ENCODE measurements around the gene IGF2R. TPM values are rescaled to one million over a fixed set of nuclear protein-coding genes. Genes with fewer than 3 reads are reported as not detected.

The IGF2R gene
- total and polyA plus RNA-seq, 2 of the 13 experiments (the other 11 are each of a cell fraction or from before 2014, with no cell fraction given), result 38.3 to 70.0 TPM

DNA sequence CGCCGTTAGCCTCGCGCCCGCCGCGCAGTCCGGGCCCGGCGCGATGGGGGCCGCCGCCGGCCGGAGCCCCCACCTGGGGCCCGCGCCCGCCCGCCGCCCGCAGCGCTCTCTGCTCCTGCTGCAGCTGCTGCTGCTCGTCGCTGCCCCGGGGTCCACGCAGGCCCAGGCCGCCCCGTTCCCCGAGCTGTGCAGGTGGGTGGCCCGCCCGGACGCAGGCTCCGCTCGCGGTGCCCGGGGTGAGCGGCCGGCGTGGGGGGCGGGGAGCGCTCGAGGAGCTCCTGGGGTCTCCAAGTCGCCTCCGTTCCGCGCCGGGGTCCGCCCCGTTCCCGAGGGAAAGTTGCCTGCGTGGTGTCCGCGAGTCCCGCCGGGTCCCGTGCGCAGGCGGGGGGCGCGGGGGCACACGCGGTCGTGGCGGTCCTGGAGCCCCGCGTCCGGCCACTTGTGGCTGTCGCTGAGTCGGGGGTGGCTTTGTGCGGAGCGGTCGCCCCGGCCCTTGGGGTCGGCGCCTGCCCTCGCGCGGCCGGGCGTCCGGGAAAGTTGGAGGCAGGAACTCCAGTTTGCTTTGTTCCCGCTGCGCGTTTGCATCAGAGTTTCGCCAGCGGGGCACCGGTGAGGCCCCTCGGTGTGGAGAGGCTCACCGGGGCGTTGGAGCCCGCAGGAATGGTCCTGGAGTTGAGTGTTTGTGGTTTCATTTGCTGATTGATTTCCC lies 476 bp downstream of the IGF2R start (continued):
- TF ChIP-seq, protein P1, sequence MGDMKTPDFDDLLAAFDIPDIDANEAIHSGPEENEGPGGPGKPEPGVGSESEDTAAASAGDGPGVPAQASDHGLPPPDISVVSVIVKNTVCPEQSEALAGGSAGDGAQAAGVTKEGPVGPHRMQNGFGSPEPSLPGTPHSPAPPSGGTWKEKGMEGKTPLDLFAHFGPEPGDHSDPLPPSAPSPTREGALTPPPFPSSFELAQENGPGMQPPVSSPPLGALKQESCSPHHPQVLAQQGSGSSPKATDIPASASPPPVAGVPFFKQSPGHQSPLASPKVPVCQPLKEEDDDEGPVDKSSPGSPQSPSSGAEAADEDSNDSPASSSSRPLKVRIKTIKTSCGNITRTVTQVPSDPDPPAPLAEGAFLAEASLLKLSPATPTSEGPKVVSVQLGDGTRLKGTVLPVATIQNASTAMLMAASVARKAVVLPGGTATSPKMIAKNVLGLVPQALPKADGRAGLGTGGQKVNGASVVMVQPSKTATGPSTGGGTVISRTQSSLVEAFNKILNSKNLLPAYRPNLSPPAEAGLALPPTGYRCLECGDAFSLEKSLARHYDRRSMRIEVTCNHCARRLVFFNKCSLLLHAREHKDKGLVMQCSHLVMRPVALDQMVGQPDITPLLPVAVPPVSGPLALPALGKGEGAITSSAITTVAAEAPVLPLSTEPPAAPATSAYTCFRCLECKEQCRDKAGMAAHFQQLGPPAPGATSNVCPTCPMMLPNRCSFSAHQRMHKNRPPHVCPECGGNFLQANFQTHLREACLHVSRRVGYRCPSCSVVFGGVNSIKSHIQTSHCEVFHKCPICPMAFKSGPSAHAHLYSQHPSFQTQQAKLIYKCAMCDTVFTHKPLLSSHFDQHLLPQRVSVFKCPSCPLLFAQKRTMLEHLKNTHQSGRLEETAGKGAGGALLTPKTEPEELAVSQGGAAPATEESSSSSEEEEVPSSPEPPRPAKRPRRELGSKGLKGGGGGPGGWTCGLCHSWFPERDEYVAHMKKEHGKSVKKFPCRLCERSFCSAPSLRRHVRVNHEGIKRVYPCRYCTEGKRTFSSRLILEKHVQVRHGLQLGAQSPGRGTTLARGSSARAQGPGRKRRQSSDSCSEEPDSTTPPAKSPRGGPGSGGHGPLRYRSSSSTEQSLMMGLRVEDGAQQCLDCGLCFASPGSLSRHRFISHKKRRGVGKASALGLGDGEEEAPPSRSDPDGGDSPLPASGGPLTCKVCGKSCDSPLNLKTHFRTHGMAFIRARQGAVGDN (CRISPR knock-in tag; IDR thresholded peaks at IDR 0.05), result peak; percentile 65
- no peak for TF ChIP-seq ZNF331 (CRISPR knock-in tag; IDR thresholded peaks at IDR 0.05)
- TF ChIP-seq, protein P2, sequence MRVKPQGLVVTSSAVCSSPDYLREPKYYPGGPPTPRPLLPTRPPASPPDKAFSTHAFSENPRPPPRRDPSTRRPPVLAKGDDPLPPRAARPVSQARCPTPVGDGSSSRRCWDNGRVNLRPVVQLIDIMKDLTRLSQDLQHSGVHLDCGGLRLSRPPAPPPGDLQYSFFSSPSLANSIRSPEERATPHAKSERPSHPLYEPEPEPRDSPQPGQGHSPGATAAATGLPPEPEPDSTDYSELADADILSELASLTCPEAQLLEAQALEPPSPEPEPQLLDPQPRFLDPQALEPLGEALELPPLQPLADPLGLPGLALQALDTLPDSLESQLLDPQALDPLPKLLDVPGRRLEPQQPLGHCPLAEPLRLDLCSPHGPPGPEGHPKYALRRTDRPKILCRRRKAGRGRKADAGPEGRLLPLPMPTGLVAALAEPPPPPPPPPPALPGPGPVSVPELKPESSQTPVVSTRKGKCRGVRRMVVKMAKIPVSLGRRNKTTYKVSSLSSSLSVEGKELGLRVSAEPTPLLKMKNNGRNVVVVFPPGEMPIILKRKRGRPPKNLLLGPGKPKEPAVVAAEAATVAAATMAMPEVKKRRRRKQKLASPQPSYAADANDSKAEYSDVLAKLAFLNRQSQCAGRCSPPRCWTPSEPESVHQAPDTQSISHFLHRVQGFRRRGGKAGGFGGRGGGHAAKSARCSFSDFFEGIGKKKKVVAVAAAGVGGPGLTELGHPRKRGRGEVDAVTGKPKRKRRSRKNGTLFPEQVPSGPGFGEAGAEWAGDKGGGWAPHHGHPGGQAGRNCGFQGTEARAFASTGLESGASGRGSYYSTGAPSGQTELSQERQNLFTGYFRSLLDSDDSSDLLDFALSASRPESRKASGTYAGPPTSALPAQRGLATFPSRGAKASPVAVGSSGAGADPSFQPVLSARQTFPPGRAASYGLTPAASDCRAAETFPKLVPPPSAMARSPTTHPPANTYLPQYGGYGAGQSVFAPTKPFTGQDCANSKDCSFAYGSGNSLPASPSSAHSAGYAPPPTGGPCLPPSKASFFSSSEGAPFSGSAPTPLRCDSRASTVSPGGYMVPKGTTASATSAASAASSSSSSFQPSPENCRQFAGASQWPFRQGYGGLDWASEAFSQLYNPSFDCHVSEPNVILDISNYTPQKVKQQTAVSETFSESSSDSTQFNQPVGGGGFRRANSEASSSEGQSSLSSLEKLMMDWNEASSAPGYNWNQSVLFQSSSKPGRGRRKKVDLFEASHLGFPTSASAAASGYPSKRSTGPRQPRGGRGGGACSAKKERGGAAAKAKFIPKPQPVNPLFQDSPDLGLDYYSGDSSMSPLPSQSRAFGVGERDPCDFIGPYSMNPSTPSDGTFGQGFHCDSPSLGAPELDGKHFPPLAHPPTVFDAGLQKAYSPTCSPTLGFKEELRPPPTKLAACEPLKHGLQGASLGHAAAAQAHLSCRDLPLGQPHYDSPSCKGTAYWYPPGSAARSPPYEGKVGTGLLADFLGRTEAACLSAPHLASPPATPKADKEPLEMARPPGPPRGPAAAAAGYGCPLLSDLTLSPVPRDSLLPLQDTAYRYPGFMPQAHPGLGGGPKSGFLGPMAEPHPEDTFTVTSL (CRISPR knock-in tag; IDR thresholded peaks at IDR 0.05; ENCODE audit: borderline replicate concordance), result no peak
- no peak for TF ChIP-seq NONO (IDR thresholded peaks at IDR 0.05)
- no peak; the same call in 1 of the 2 replicates for TF ChIP-seq NONO (CRISPR knock-in tag; conservative IDR thresholded peaks at IDR 0.05)
- TF ChIP-seq CHD4 (IDR thresholded peaks at IDR 0.05; ENCODE audit: borderline replicate concordance, low read length), result no peak
- TF ChIP-seq ZNF230 (CRISPR knock-in tag; IDR thresholded peaks at IDR 0.05), result no peak
- TF ChIP-seq, protein P3, sequence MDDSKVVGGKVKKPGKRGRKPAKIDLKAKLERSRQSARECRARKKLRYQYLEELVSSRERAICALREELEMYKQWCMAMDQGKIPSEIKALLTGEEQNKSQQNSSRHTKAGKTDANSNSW (CRISPR knock-in tag; IDR thresholded peaks at IDR 0.05; ENCODE audit: borderline replicate concordance), result no peak
- TF ChIP-seq, protein P4, sequence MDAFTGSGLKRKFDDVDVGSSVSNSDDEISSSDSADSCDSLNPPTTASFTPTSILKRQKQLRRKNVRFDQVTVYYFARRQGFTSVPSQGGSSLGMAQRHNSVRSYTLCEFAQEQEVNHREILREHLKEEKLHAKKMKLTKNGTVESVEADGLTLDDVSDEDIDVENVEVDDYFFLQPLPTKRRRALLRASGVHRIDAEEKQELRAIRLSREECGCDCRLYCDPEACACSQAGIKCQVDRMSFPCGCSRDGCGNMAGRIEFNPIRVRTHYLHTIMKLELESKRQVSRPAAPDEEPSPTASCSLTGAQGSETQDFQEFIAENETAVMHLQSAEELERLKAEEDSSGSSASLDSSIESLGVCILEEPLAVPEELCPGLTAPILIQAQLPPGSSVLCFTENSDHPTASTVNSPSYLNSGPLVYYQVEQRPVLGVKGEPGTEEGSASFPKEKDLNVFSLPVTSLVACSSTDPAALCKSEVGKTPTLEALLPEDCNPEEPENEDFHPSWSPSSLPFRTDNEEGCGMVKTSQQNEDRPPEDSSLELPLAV (CRISPR knock-in tag; conservative IDR thresholded peaks at IDR 0.05; ENCODE audit: low read depth), result no peak
- TF ChIP-seq, protein P5, sequence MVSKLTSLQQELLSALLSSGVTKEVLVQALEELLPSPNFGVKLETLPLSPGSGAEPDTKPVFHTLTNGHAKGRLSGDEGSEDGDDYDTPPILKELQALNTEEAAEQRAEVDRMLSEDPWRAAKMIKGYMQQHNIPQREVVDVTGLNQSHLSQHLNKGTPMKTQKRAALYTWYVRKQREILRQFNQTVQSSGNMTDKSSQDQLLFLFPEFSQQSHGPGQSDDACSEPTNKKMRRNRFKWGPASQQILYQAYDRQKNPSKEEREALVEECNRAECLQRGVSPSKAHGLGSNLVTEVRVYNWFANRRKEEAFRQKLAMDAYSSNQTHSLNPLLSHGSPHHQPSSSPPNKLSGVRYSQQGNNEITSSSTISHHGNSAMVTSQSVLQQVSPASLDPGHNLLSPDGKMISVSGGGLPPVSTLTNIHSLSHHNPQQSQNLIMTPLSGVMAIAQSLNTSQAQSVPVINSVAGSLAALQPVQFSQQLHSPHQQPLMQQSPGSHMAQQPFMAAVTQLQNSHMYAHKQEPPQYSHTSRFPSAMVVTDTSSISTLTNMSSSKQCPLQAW (CRISPR knock-in tag; IDR thresholded peaks at IDR 0.05), result no peak
- TF ChIP-seq ZNF3 (CRISPR knock-in tag; IDR thresholded peaks at IDR 0.05), result no peak

Measured in HepG2 (cell line).